GOT3 (cell line): ENCODE measurements around the gene DYNLT2B.
A peak's percentile ranks its signal among the peaks of the same experiment; 100 is the strongest.
"Not testable (repeated sequence)": the region's sequence is repeated elsewhere in the genome, so short reads cannot be mapped to it uniquely, and the experiment has no call there.

Experiments
- DNase-seq: peaks from one replicate; lab custom pipeline; 2025; ENCODE audit warnings: mixed read lengths; lab: John Stamatoyannopoulos, UW

The DYNLT2B gene

GRCh38 chr3:196326936-196327335, 8.9 kb upstream of the DYNLT2B start:
- DNase-seq, result no peak

- no peak for DNase-seq
Measured at GRCh38 chr3:196323691-196324090, 5.7 kb upstream of the DYNLT2B start.

GRCh38 chr3:196323016-196323415, 5.0 kb upstream of the DYNLT2B start:
- DNase-seq, result no peak

GRCh38 chr3:196321162-196321561, 3.1 kb upstream of the DYNLT2B start:
- DNase-seq, result no peak

GRCh38 chr3:196320137-196320536, 2.1 kb upstream of the DYNLT2B start:
- DNase-seq, result no peak

GRCh38 chr3:196316799-196317686, 997 bp downstream of the DYNLT2B start:
- not testable (repeated sequence) for DNase-seq

- no peak for DNase-seq
Measured at GRCh38 chr3:196315821-196316220, 2.2 kb downstream of the DYNLT2B start.

- no peak for DNase-seq
Measured at GRCh38 chr3:196314597-196314996, 3.4 kb downstream of the DYNLT2B start.

GRCh38 chr3:196314086-196314485, 4.0 kb downstream of the DYNLT2B start:
- not testable (repeated sequence) for DNase-seq

- DNase-seq, result not testable (repeated sequence)
Measured at GRCh38 chr3:196302960-196303359, 15.1 kb downstream of the DYNLT2B start.

- not testable (repeated sequence) for DNase-seq
Measured at GRCh38 chr3:196302551-196302950, 15.5 kb downstream of the DYNLT2B start.

- DNase-seq, result no peak
Measured at GRCh38 chr3:196298521-196298920, 19.5 kb downstream of the DYNLT2B start.

- no peak for DNase-seq
Measured at GRCh38 chr3:196292286-196292923, 25.6 kb downstream of the DYNLT2B start.

GRCh38 chr3:196288141-196288460, 29.9 kb downstream of the DYNLT2B start:
- DNase-seq, result no peak

GRCh38 chr3:196287440-196288140, 30.4 kb downstream of the DYNLT2B start, which contains the start of gene PCYT1A:
PCYT1A (minus strand) TSS chr3:196287726; CDS start chr3:196270531, 17,195 bp downstream.
- DNase-seq, result peak; percentile 95

GRCh38 chr3:196287090-196287439, 31.0 kb downstream of the DYNLT2B start:
- no peak for DNase-seq

GRCh38 chr3:196284396-196284795, 33.6 kb downstream of the DYNLT2B start:
- DNase-seq, result no peak

- DNase-seq, result no peak
Measured at GRCh38 chr3:196281962-196282361, 36.1 kb downstream of the DYNLT2B start.

GRCh38 chr3:196280689-196281440, 37.2 kb downstream of the DYNLT2B start:
- DNase-seq, result no peak

GRCh38 chr3:196275126-196275525, 42.9 kb downstream of the DYNLT2B start:
- no peak for DNase-seq

- no peak for DNase-seq
Measured at GRCh38 chr3:196274585-196274984, 43.5 kb downstream of the DYNLT2B start.

- no peak for DNase-seq
Measured at GRCh38 chr3:196273655-196274054, 44.4 kb downstream of the DYNLT2B start.
